Neuronal stem cell (in vitro differentiated cells): ENCODE results near the gene AOX1.
A peak's percentile ranks its signal among the peaks of the same experiment; 100 is the strongest.

Experiments
- DNase-seq: peaks from one replicate; pipeline ENCODE4 v3.0.0-alpha.2; 2013; ENCODE audit warnings: low spot score
- H2AFZ ChIP-seq: one replicate; pipeline ENCODE4 v1.6.1; 2013; ENCODE audit warnings: mild to moderate bottlenecking, low read length, inconsistent platforms
- H2AK5ac ChIP-seq: 2 replicates; pipeline ENCODE4 v1.6.1; 2013; ENCODE audit warnings: low read depth, mild to moderate bottlenecking, inconsistent platforms, low read length, moderate library complexity, mixed read lengths
- H2BK120ac ChIP-seq: 2 replicates; pipeline ENCODE4 v1.6.1; 2013; ENCODE audit warnings: low read depth, mild to moderate bottlenecking, inconsistent platforms, low read length, moderate library complexity, mixed read lengths
- H2BK12ac ChIP-seq: one replicate; pipeline ENCODE4 v1.6.1; 2013; ENCODE audit warnings: low read length, inconsistent platforms
- H2BK15ac ChIP-seq: 2 replicates; pipeline ENCODE4 v1.6.1; 2013; ENCODE audit warnings: mild to moderate bottlenecking, low read length, inconsistent platforms, mixed read lengths
- H2BK5ac ChIP-seq: one replicate; pipeline ENCODE4 v1.6.1; 2013; ENCODE audit warnings: inconsistent platforms, mild to moderate bottlenecking, low read length, moderate library complexity
- H3K14ac ChIP-seq: one replicate; pipeline ENCODE4 v1.6.1; 2013; ENCODE audit warnings: low read length, inconsistent platforms
- H3K18ac ChIP-seq: 2 replicates; pipeline ENCODE4 v1.6.1; 2013; ENCODE audit warnings: low read length, inconsistent platforms
- H3K23ac ChIP-seq: 2 replicates; pipeline ENCODE4 v1.6.1; 2013; ENCODE audit warnings: low read depth, mild to moderate bottlenecking, mixed read lengths, low read length, inconsistent platforms; ENCODE audit not compliant: poor library complexity
- H3K27ac ChIP-seq: replicated peaks from 3 replicates; pipeline ENCODE4 v1.5.1; 2013; ENCODE audit warnings: low read length, inconsistent platforms
- H3K27me3 ChIP-seq, 3 experiments: 2 replicates each; pipeline ENCODE4 v1.6.1; 2013; ENCODE audit warnings: low read length in 3 of 3, mild to moderate bottlenecking in 2 of 3, inconsistent platforms in 1 of 3, low read depth in 1 of 3, mixed read lengths in 1 of 3, moderate library complexity in 1 of 3; ENCODE audit not compliant: control insufficient read depth in 3 of 3, insufficient read depth in 3 of 3
- H3K36me3 ChIP-seq, 2 donors: replicated peaks in 1 of 2; 2 replicates each; pipeline ENCODE4 v1.6.1; 2013; ENCODE audit warnings: low read length in 2 of 2; ENCODE audit not compliant: control insufficient read depth in 2 of 2, insufficient read depth in 2 of 2
- H3K4ac ChIP-seq: 2 replicates; pipeline ENCODE4 v1.6.1; 2013; ENCODE audit warnings: inconsistent platforms, mild to moderate bottlenecking, low read length, moderate library complexity
- H3K4me1 ChIP-seq, 2 donors: 1 replicate in 1 of 2; 2 replicates in 1 of 2; pipeline ENCODE4 v1.6.1; 2013; ENCODE audit warnings: low read length in 2 of 2, low read depth in 1 of 2; ENCODE audit not compliant: control insufficient read depth in 2 of 2, insufficient read depth in 1 of 2
- H3K4me2 ChIP-seq: one replicate; pipeline ENCODE4 v1.6.1; 2013; ENCODE audit warnings: mild to moderate bottlenecking, low read length, inconsistent platforms; ENCODE audit not compliant: insufficient read depth, poor library complexity, severe bottlenecking
- H3K4me3 ChIP-seq, 2 donors: 2 replicates each; pipeline ENCODE4 v1.5.1; 2013; ENCODE audit warnings: low read length in 2 of 2, mild to moderate bottlenecking in 2 of 2, inconsistent platforms in 1 of 2, moderate library complexity in 1 of 2
- H3K79me1 ChIP-seq: one replicate; pipeline ENCODE4 v1.6.1; 2013; ENCODE audit warnings: low read depth, mild to moderate bottlenecking, inconsistent platforms, low read length, moderate library complexity
- H3K9ac ChIP-seq: one replicate; pipeline ENCODE4 v1.6.1; 2013; ENCODE audit warnings: mild to moderate bottlenecking, low read depth, low read length, inconsistent platforms; ENCODE audit not compliant: poor library complexity
- H3K9me3 ChIP-seq, 2 donors: replicated peaks in 1 of 2; 2 replicates each; pipeline versions ENCODE3 to v1.6.1; 2013; ENCODE audit warnings: low read length in 2 of 2, mild to moderate bottlenecking in 2 of 2, inconsistent platforms in 1 of 2, low read depth in 1 of 2, mixed read lengths in 1 of 2, moderate library complexity in 1 of 2; ENCODE audit not compliant: control insufficient read depth in 2 of 2, insufficient read depth in 1 of 2
- H4K8ac ChIP-seq: one replicate; pipeline ENCODE4 v1.6.1; 2013; ENCODE audit warnings: low read depth, mild to moderate bottlenecking, inconsistent platforms, low read length, moderate library complexity
- H4K91ac ChIP-seq: one replicate; pipeline ENCODE4 v1.6.1; 2013; ENCODE audit warnings: low read length, low read depth, mild to moderate bottlenecking, inconsistent platforms; ENCODE audit not compliant: poor library complexity
- WGBS, 2 donors: extraction: QIAGEN DNeasy Blood & Tissue Kit; methylation state at CpG; one replicate each; pipeline ENCODE4 v1.1.7; 2013; ENCODE audit warnings: missing lambda C conversion rate in 2 of 2, mixed read lengths in 1 of 2; ENCODE audit not compliant: insufficient read length in 2 of 2, insufficient replicate concordance in 1 of 2; ENCODE audit errors: extremely low coverage in 2 of 2; 5-methylcytosine and 5-hydroxymethylcytosine counted together

AOX1 gene

DNA sequence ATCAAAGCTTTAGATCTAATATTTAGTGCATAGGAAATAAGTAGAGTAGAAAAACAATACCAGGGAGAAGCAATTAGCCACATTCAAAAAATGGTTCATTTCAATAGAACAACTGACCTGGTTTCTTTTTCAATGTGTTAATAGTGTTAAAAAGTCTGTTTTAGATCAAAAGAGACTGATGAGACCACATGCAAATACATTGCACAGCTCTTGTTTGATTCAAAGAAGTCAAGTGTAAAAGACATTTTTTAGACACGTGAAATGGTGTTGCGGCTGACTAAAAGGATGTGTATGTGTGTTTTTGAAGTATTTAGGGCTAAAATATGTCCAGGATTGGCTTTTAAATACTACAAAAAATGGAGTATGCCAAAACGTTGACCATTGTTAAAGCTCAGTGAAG is 1.2 kb upstream of the AOX1 start:
- no peaks in the 10 kb centered on the region for H3K4me1 ChIP-seq

DNA sequence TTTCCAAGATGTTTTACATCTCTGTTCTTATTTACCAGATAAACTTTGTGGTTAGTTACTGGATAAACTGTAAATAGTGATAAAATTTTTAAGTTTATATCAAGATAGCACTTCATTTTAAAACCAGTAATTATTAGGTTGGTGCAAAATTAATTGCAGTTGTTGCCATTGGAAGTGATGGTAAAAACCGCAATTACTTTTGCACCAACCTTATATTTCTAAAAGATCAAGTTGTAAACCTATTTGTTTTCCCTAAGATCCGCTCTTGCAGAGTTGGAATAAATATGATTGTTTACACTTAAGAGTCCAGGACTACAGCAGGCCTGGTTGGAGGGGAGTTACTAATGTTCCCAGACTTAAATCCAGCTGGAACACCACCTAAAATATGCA is 479 bp upstream of the AOX1 start:
- H4K8ac ChIP-seq, result no peak overlapping the region
- H2BK12ac ChIP-seq, result no peak overlapping the region
- peaks cover 0 to 17% of the 10 kb centered on the region in 2 donors for H3K36me3 ChIP-seq
- H2BK120ac ChIP-seq, result no peak overlapping the region
- H2BK5ac ChIP-seq, result no peak overlapping the region
- H3K27me3 ChIP-seq, result no peaks in the 10 kb centered on the region
- no peak overlapping the region for H3K4ac ChIP-seq
- H3K9me3 ChIP-seq, result no peaks in the 10 kb centered on the region
- peak overlapping the region; percentile 24 to 78 for H3K4me3 ChIP-seq
- no peak overlapping the region for H3K18ac ChIP-seq
- H2AFZ ChIP-seq, result peak overlapping the region; percentile 58
- no peak overlapping the region for H3K23ac ChIP-seq
- H3K14ac ChIP-seq, result no peak overlapping the region
- no peak overlapping the region for H3K9ac ChIP-seq
- H3K4me1 ChIP-seq, result no peaks in the 10 kb centered on the region
- H3K79me1 ChIP-seq, result no peaks in the 10 kb centered on the region
- no peak overlapping the region for H3K27ac ChIP-seq
- no CpG with 5 or more reads among the region's 2 CpGs for WGBS, 2 donors
- no peak overlapping the region for H2AK5ac ChIP-seq
- H3K4me2 ChIP-seq, result peak overlapping the region; percentile 74
- DNase-seq, result no peak
- no peak overlapping the region for H4K91ac ChIP-seq
- H2BK15ac ChIP-seq, result no peak overlapping the region

More for the DNA sequence above, 1.2 kb upstream of the AOX1 start:
- H2BK5ac ChIP-seq, result no peak overlapping the region
- no peaks in the 10 kb centered on the region for H3K27me3 ChIP-seq
- H3K14ac ChIP-seq, result no peak overlapping the region
- H2BK12ac ChIP-seq, result no peak overlapping the region
- H3K9me3 ChIP-seq, result no peaks in the 10 kb centered on the region
- no peaks in the 10 kb centered on the region for H3K79me1 ChIP-seq
- no peak overlapping the region for H4K91ac ChIP-seq
- no peak overlapping the region for H2BK120ac ChIP-seq
- DNase-seq, result no peak
- no peak overlapping the region for H4K8ac ChIP-seq
- no peak overlapping the region for H3K9ac ChIP-seq
- H3K4me3 ChIP-seq, result no peak overlapping the region
- no peak overlapping the region for H3K18ac ChIP-seq
- no peak overlapping the region for H3K27ac ChIP-seq
- WGBS, 2 donors, result no CpG with 5 or more reads among the region's 3 CpGs
- H2AFZ ChIP-seq, result no peak overlapping the region
- H3K4me2 ChIP-seq, result no peak overlapping the region
- H2AK5ac ChIP-seq, result no peak overlapping the region
- no peak overlapping the region for H2BK15ac ChIP-seq
- H3K23ac ChIP-seq, result no peak overlapping the region
- no peak overlapping the region for H3K4ac ChIP-seq
- H3K36me3 ChIP-seq, result peaks cover 0 to 18% of the 10 kb centered on the region in 2 donors

DNA sequence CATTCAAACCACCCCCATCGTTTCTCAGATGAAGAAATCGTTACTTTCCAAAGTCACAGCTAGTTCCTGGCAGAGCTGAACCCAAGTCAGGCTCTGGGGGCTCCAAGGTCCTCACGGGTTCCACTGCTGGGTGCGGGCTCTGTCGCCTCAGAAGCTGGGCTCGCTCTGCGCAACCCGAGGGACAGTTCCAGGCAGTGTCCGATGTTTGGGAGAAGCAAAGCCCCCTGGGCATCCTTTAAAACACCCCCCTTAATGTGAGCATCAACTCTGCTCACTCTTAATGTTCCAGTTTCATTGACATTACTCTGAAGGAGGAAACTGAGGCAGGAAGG is 796 bp downstream of the AOX1 start:
- no peaks in the 10 kb centered on the region for H3K4me1 ChIP-seq
- no peak overlapping the region for H3K14ac ChIP-seq
- H3K23ac ChIP-seq, result peak overlapping the region; percentile 2
- H3K36me3 ChIP-seq, result peaks cover 0 to 7% of the 10 kb centered on the region in 2 donors
- no peak overlapping the region for H3K18ac ChIP-seq
- H2AFZ ChIP-seq, result no peak overlapping the region
- H3K27me3 ChIP-seq, result no peaks in the 10 kb centered on the region
- no peak overlapping the region for H4K8ac ChIP-seq
- H3K27ac ChIP-seq, result no peak overlapping the region
- no peak overlapping the region for H3K4ac ChIP-seq
- H3K9me3 ChIP-seq, result no peaks in the 10 kb centered on the region
- no peaks in the 10 kb centered on the region for H3K79me1 ChIP-seq
- no peak overlapping the region for H2BK120ac ChIP-seq
- H2BK15ac ChIP-seq, result no peak overlapping the region
- peak overlapping the region; percentile 74 for H3K4me2 ChIP-seq
- H2BK5ac ChIP-seq, result no peak overlapping the region
- no peak overlapping the region for H3K9ac ChIP-seq
- no peak for DNase-seq
- WGBS, 2 donors, result no CpG with 5 or more reads among the region's 9 CpGs
- H2AK5ac ChIP-seq, result no peak overlapping the region
- H2BK12ac ChIP-seq, result no peak overlapping the region
- H3K4me3 ChIP-seq, result no peak overlapping the region
- no peak overlapping the region for H4K91ac ChIP-seq

DNA sequence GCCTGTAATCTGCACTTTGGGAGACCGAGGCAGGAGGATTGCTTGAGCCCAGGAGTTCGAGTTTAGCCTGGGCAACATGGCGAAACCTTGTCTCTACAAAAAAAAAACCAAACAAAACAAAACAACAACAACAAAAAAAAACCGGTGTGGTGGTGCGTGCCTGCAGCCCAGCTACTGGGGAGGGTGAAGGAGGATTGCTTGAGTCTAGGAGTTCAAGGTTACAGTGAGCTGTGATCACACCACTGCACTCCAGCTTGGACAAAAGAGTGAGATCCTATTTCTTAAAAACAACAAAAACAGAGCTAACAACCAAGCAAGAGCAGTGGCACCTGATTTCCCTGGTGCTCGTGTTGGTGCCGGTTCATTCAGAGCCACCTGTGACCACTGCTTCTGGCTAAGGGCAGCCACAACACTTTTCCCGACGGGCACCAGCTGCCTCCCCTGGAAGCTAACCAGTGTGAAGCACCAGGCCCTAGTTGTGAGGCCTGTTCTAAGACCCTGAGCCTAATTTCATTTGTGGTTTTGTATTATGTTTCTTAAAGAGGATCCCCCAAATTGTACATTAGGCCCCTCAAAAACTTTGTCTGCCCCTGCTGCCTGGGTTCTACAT is 1.3 kb downstream of the AOX1 start:
- H3K14ac ChIP-seq, result no peak overlapping the region
- no peak overlapping the region for H2BK15ac ChIP-seq
- H2BK5ac ChIP-seq, result no peak overlapping the region
- H4K91ac ChIP-seq, result no peak overlapping the region
- H3K23ac ChIP-seq, result no peak overlapping the region
- no peak overlapping the region for H3K27ac ChIP-seq
- no peak for DNase-seq
- no peaks in the 10 kb centered on the region for H3K27me3 ChIP-seq
- H2BK120ac ChIP-seq, result no peak overlapping the region
- H3K9ac ChIP-seq, result peak overlapping the region; percentile 64
- no peaks in the 10 kb centered on the region for H3K9me3 ChIP-seq
- no peak overlapping the region for H2AFZ ChIP-seq
- no peak overlapping the region for H3K4me2 ChIP-seq
- H3K79me1 ChIP-seq, result no peaks in the 10 kb centered on the region
- no peak overlapping the region for H2AK5ac ChIP-seq
- no peak overlapping the region for H3K4me3 ChIP-seq
- H3K4ac ChIP-seq, result no peak overlapping the region
- no peak overlapping the region for H2BK12ac ChIP-seq
- H3K4me1 ChIP-seq, result no peaks in the 10 kb centered on the region
- no peak overlapping the region for H4K8ac ChIP-seq
- WGBS, 2 donors, result no CpG with 5 or more reads among the region's 9 CpGs
- H3K36me3 ChIP-seq, result peaks cover 0 to 7% of the 10 kb centered on the region in 2 donors
- no peak overlapping the region for H3K18ac ChIP-seq
